Measurements from ENCODE around the gene INPP5A.

GRCh38 chr10:132536877-132537683 lies 507 bp upstream of the INPP5A start:
- TF ChIP-seq POLR2AphosphoS5 (IDR thresholded peaks at IDR 0.05) (peak; percentile 50 to 86), CTCF (IDR thresholded peaks at IDR 0.05) (peak; percentile 37 to 81 (median 59)), POLR2A (IDR thresholded peaks at IDR 0.05) (peak in 3 of 4 donors; percentile 62 to 72 (median 71))

Measured in upper lobe of left lung (tissue), 4 donors.